Measurements from ENCODE around the gene GRM4.

DNA sequence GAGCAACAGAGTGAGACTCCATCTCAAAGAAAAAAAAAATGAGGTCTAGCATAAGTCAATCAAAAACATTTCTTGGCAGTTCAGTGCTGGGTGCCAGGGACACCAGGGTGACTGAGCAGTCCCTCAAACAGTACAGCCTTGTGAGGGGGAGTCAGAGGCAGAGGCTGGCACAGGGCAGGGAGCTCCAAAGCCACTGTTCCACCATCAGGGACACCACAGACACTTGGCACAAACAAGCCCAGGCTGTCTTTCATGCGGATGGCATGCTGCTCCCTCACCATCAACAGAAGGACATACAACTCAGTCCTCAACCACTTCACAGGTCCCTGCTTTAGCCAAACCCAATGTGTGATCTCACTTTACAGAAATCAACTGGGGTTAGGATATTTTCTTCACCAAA lies 36.0 kb upstream of the GRM4 start:
- no peak for TF ChIP-seq GATA2 (IDR thresholded peaks at IDR 0.05; ENCODE audit: low read depth, low read length)
- TF ChIP-seq GATA3 (IDR thresholded peaks at IDR 0.05; ENCODE audit: low read depth, low read length), result no peak
